LoVo (cell line): ENCODE measurements around the gene SLC29A1.

Experiments used
- DNase-seq: peaks from one replicate; pipeline ENCODE4 v3.0.0-alpha.2; 2016; ENCODE audit warnings: low spot score

The SLC29A1 gene

GRCh38 chr6:44255105-44255808 is 31.9 kb downstream of the SLC29A1 start:
- DNase-seq: peak; percentile 26

GRCh38 chr6:44255871-44256774 is 32.7 kb downstream of the SLC29A1 start:
- peak; percentile 39 for DNase-seq

- no peak for DNase-seq
Measured at GRCh38 chr6:44256775-44257024, 33.3 kb downstream of the SLC29A1 start.

GRCh38 chr6:44257025-44257752 is 33.8 kb downstream of the SLC29A1 start, which contains the start of gene SLC35B2:
Gene SLC35B2 (minus strand): TSS chr6:44257528. CDS start chr6:44257410, 118 bp downstream.
- peak; percentile 79 for DNase-seq

GRCh38 chr6:44257753-44258324 is 34.4 kb downstream of the SLC29A1 start:
- DNase-seq: no peak

GRCh38 chr6:44258325-44258863 is 35.0 kb downstream of the SLC29A1 start:
- DNase-seq: no peak

GRCh38 chr6:44258921-44259320 is 35.5 kb downstream of the SLC29A1 start:
- no peak for DNase-seq

GRCh38 chr6:44260011-44260410 is 36.6 kb downstream of the SLC29A1 start:
- DNase-seq: no peak

- no peak for DNase-seq
Measured at GRCh38 chr6:44260451-44261297, 37.3 kb downstream of the SLC29A1 start.

GRCh38 chr6:44261581-44261980 is 38.2 kb downstream of the SLC29A1 start:
- no peak for DNase-seq

- no peak for DNase-seq
Measured at GRCh38 chr6:44262467-44263353, 39.3 kb downstream of the SLC29A1 start.

GRCh38 chr6:44263354-44264100 is 40.1 kb downstream of the SLC29A1 start:
- no peak for DNase-seq

- DNase-seq: no peak
Measured at GRCh38 chr6:44264154-44265006, 41.0 kb downstream of the SLC29A1 start.

- peak; percentile 83 for DNase-seq
Measured at GRCh38 chr6:44265007-44265721, 41.8 kb downstream of the SLC29A1 start, which contains the start of gene NFKBIE. Gene NFKBIE (minus strand): TSS chr6:44265551. CDS start chr6:44265346, 205 bp downstream.

GRCh38 chr6:44265722-44266233 is 42.4 kb downstream of the SLC29A1 start:
- no peak for DNase-seq

- DNase-seq: no peak
Measured at GRCh38 chr6:44266347-44266746, 43.0 kb downstream of the SLC29A1 start.

- DNase-seq: no peak
Measured at GRCh38 chr6:44267252-44267651, 43.9 kb downstream of the SLC29A1 start.
